ENCODE measurements around the gene ZNF773. TPM values are rescaled to one million over a fixed set of nuclear protein-coding genes. Genes with fewer than 3 reads are reported as not detected.
"Not testable (repeated sequence)": the region's sequence is repeated elsewhere in the genome, so short reads cannot be mapped to it uniquely, and the experiment has no call there.

The ZNF773 gene
- total RNA-seq (13.4 TPM), polyA plus RNA-seq (7.1 TPM)

GRCh38 chr19:57499680-57500395 is at the start of gene ZNF773:
ZNF773 (plus strand) TSS chr19:57499938; CDS start chr19:57500081, 143 bp downstream.
- under 1% methylated on average over 60 of the region's 69 CpGs for WGBS

GRCh38 chr19:57452307-57452706 is 47.4 kb upstream of the ZNF773 start:
- peaks cover 3% of the 10 kb centered on the region for H3K36me3 ChIP-seq (ENCODE audit: insufficient read depth)
- no peak for DNase-seq (ENCODE audit: extremely low spot score)
- no peaks in the 10 kb centered on the region for H3K4me1 ChIP-seq (ENCODE audit: insufficient read depth)
- H3K27ac ChIP-seq (ENCODE audit: low read depth), result no peak overlapping the region
- WGBS, result 93% methylated on average over 3 of the region's 3 CpGs
- H3K4me3 ChIP-seq (ENCODE audit: low read depth, low read length), result no peak overlapping the region

More at GRCh38 chr19:57499680-57500395, at the start of gene ZNF773:
- Histone ChIP-seq H3K27ac (ENCODE audit: low read depth) (peak within 1 kb of the TSS; percentile 91), H3K4me3 (ENCODE audit: low read depth, low read length) (peak within 1 kb of the TSS; percentile 71)
- H3K4me1 ChIP-seq (ENCODE audit: insufficient read depth); H3K36me3 ChIP-seq (ENCODE audit: insufficient read depth): not testable (repeated sequence)
- DNase-seq (ENCODE audit: extremely low spot score), result peak; percentile 87

GRCh38 chr19:57465680-57466381 is 33.9 kb upstream of the ZNF773 start:
- no peak for DNase-seq (ENCODE audit: extremely low spot score)
- 73% methylated on average over 5 of the region's 5 CpGs for WGBS
- Histone ChIP-seq H3K4me1 (ENCODE audit: insufficient read depth) (no peaks in the 10 kb centered on the region), H3K36me3 (ENCODE audit: insufficient read depth) (peaks cover 4% of the 10 kb centered on the region), H3K27ac (ENCODE audit: low read depth) (no peak overlapping the region), H3K4me3 (ENCODE audit: low read depth, low read length) (no peak overlapping the region)

GRCh38 chr19:57466489-57466888 is 33.2 kb upstream of the ZNF773 start:
- no peak for DNase-seq (ENCODE audit: extremely low spot score)
- peaks cover 4% of the 10 kb centered on the region for H3K36me3 ChIP-seq (ENCODE audit: insufficient read depth)
- no peak overlapping the region for H3K4me3 ChIP-seq (ENCODE audit: low read depth, low read length)
- no peaks in the 10 kb centered on the region for H3K4me1 ChIP-seq (ENCODE audit: insufficient read depth)
- no peak overlapping the region for H3K27ac ChIP-seq (ENCODE audit: low read depth)
- 99% methylated on average over 5 of the region's 5 CpGs for WGBS

- H3K27ac ChIP-seq (ENCODE audit: low read depth), result no peak overlapping the region
- H3K4me1 ChIP-seq (ENCODE audit: insufficient read depth), result peaks cover 2% of the 10 kb centered on the region
- WGBS, result 98% methylated on average over 4 of the region's 4 CpGs
- no peak for DNase-seq (ENCODE audit: extremely low spot score)
- H3K36me3 ChIP-seq (ENCODE audit: insufficient read depth), result peaks cover 5% of the 10 kb centered on the region
- no peak overlapping the region for H3K4me3 ChIP-seq (ENCODE audit: low read depth, low read length)
Observed at GRCh38 chr19:57473646-57474045, 26.1 kb upstream of the ZNF773 start.

- peak within 1 kb of the TSS; percentile 61 for H3K4me3 ChIP-seq (ENCODE audit: low read depth, low read length)
- WGBS, result 9% methylated on average over 38 of the region's 38 CpGs
- H3K4me1 ChIP-seq (ENCODE audit: insufficient read depth), result peaks cover 2% of the 10 kb centered on the region
- H3K27ac ChIP-seq (ENCODE audit: low read depth), result no peak within 1 kb of the TSS
- DNase-seq (ENCODE audit: extremely low spot score), result peak; percentile 91
- peaks cover 5% of the 10 kb centered on the region for H3K36me3 ChIP-seq (ENCODE audit: insufficient read depth)
Observed at GRCh38 chr19:57477191-57478008, 22.3 kb upstream of the ZNF773 start, which contains the start of gene ZNF772. ZNF772 (minus strand) TSS chr19:57477566; CDS start chr19:57477309, 257 bp downstream.

- H3K27ac ChIP-seq (ENCODE audit: low read depth); H3K36me3 ChIP-seq (ENCODE audit: insufficient read depth); H3K4me1 ChIP-seq (ENCODE audit: insufficient read depth): not testable (repeated sequence)
- 1% methylated on average over 59 of the region's 69 CpGs for WGBS
- peak; percentile 77 for DNase-seq (ENCODE audit: extremely low spot score)
- H3K4me3 ChIP-seq (ENCODE audit: low read depth, low read length), result peak within 1 kb of the TSS; percentile 82
Observed at GRCh38 chr19:57487477-57488298, 12.1 kb upstream of the ZNF773 start, which contains the start of gene ZNF419. ZNF419 (plus strand) TSS chr19:57487750; CDS start chr19:57487951, 201 bp downstream.

GRCh38 chr19:57488299-57488644 is 11.5 kb upstream of the ZNF773 start:
- H3K27ac ChIP-seq (ENCODE audit: low read depth); H3K4me1 ChIP-seq (ENCODE audit: insufficient read depth); H3K4me3 ChIP-seq (ENCODE audit: low read depth, low read length); H3K36me3 ChIP-seq (ENCODE audit: insufficient read depth); DNase-seq (ENCODE audit: extremely low spot score): not testable (repeated sequence)
- WGBS, result no CpG with 5 or more reads among the region's 1 CpG

- H3K36me3 ChIP-seq (ENCODE audit: insufficient read depth); H3K4me1 ChIP-seq (ENCODE audit: insufficient read depth); H3K4me3 ChIP-seq (ENCODE audit: low read depth, low read length); DNase-seq (ENCODE audit: extremely low spot score); H3K27ac ChIP-seq (ENCODE audit: low read depth): not testable (repeated sequence)
Observed at GRCh38 chr19:57499332-57499679, 432 bp upstream of the ZNF773 start.

GRCh38 chr19:57500400-57500799 is 662 bp downstream of the ZNF773 start:
- not testable (repeated sequence) for H3K4me3 ChIP-seq (ENCODE audit: low read depth, low read length); DNase-seq (ENCODE audit: extremely low spot score); H3K27ac ChIP-seq (ENCODE audit: low read depth); H3K4me1 ChIP-seq (ENCODE audit: insufficient read depth); H3K36me3 ChIP-seq (ENCODE audit: insufficient read depth)
- 4% methylated on average over 1 of the region's 4 CpGs for WGBS

- Histone ChIP-seq H3K36me3 (ENCODE audit: insufficient read depth) (peaks cover 11% of the 10 kb centered on the region), H3K4me1 (ENCODE audit: insufficient read depth) (peaks cover 1% of the 10 kb centered on the region), H3K4me3 (ENCODE audit: low read depth, low read length) (no peak overlapping the region), H3K27ac (ENCODE audit: low read depth) (no peak overlapping the region)
- no peak for DNase-seq (ENCODE audit: extremely low spot score)
- WGBS, result 86% methylated on average over 4 of the region's 4 CpGs
Observed at GRCh38 chr19:57506163-57506562, 6.4 kb downstream of the ZNF773 start.

- no peak overlapping the region for H3K27ac ChIP-seq (ENCODE audit: low read depth)
- H3K4me3 ChIP-seq (ENCODE audit: low read depth, low read length), result no peak overlapping the region
- no peak for DNase-seq (ENCODE audit: extremely low spot score)
- no peaks in the 10 kb centered on the region for H3K4me1 ChIP-seq (ENCODE audit: insufficient read depth)
- peaks cover 6% of the 10 kb centered on the region for H3K36me3 ChIP-seq (ENCODE audit: insufficient read depth)
Observed at GRCh38 chr19:57511484-57511883, 11.7 kb downstream of the ZNF773 start.

- Histone ChIP-seq H3K36me3 (ENCODE audit: insufficient read depth) (no peaks in the 10 kb centered on the region), H3K4me3 (ENCODE audit: low read depth, low read length) (no peak overlapping the region), H3K27ac (ENCODE audit: low read depth) (no peak overlapping the region), H3K4me1 (ENCODE audit: insufficient read depth) (no peaks in the 10 kb centered on the region)
- no peak for DNase-seq (ENCODE audit: extremely low spot score)
- whole genome bisulfite sequencing, result 97% methylated on average over 6 of the region's 6 CpGs
Observed at GRCh38 chr19:57512845-57513244, 13.1 kb downstream of the ZNF773 start.

Measured in urinary bladder (tissue), 4 donors.